HEK293 (cell line): ENCODE results near the gene KCNA1.
A peak's percentile ranks its signal among the peaks of the same experiment; 100 is the strongest.

Source experiments
- CTCF ChIA-PET: fragments of 350-600 bp; formaldehyde crosslinking; extraction: SDS; loops from one replicate; lab custom pipeline; 2021; ENCODE audit warnings: antibody characterized with exemption; lab: Yijun Ruan, JAX
- POLR2A ChIA-PET: fragments of 300-600 bp; formaldehyde crosslinking; extraction: SDS; loops from one replicate; lab custom pipeline; 2020; ENCODE audit warnings: antibody characterized with exemption, inconsistent platforms; lab: Yijun Ruan, JAX
- H3K27ac ChIP-seq: fragments of 200-500 bp; sonication (Bioruptor generic); 2 replicates; pipeline ENCODE4 v1.5.1; 2014; ENCODE audit warnings: low read depth, low read length, control low read depth, inconsistent platforms; ENCODE audit errors: extremely low read depth
- H3K36me3 ChIP-seq, 2 experiments: fragments of 200-500 bp in 1 of 2; sonication (Bioruptor generic) in 1 of 2; 1 replicate in 1 of 2; 2 replicates in 1 of 2; pipeline ENCODE4 v1.5.1; 2014 to 2017; ENCODE audit warnings: inconsistent platforms in 2 of 2, low read length in 2 of 2; ENCODE audit not compliant: control insufficient read depth in 2 of 2, insufficient read depth in 1 of 2
- H3K4me1 ChIP-seq: fragments of 200-500 bp; sonication (Bioruptor generic); 2 replicates; pipeline ENCODE4 v1.5.1; 2014; ENCODE audit warnings: mild to moderate bottlenecking, low read length, inconsistent platforms; ENCODE audit not compliant: control insufficient read depth, insufficient read depth
- H3K4me3 ChIP-seq: 2 replicates; pipeline ENCODE4 v1.5.1; 2011; ENCODE audit warnings: low read depth, mild to moderate bottlenecking, control low read depth, low read length, moderate library complexity
- H3K9me3 ChIP-seq: fragments of 200-500 bp; sonication (Bioruptor generic); 2 replicates; pipeline ENCODE4 v1.5.1; 2014; ENCODE audit warnings: low read depth, low read length, inconsistent platforms; ENCODE audit not compliant: control insufficient read depth, insufficient read depth
- CTCF ChIP-seq: fragments of 450-650 bp; formaldehyde crosslinking; IDR thresholded peaks from 2 replicates; pipeline ENCODE4 v1.5.1; 2016; ENCODE audit warnings: missing biosample characterization, missing genetic modification characterization
- KLF16 ChIP-seq: fragments of 450-650 bp; formaldehyde crosslinking; IDR thresholded peaks from 2 replicates; pipeline ENCODE4 v1.5.1; 2017; ENCODE audit warnings: missing biosample characterization, missing genetic modification characterization
- KLF8 ChIP-seq: fragments of 450-650 bp; formaldehyde crosslinking; IDR thresholded peaks from 2 replicates; pipeline ENCODE4 v1.5.1; 2016; ENCODE audit warnings: missing biosample characterization, missing genetic modification characterization
- MZF1 ChIP-seq: fragments of 450-650 bp; formaldehyde crosslinking; IDR thresholded peaks from 2 replicates; pipeline ENCODE4 v1.5.1; 2017; ENCODE audit warnings: missing biosample characterization, missing genetic modification characterization, borderline replicate concordance
- REST ChIP-seq: fragments of 450-650 bp; formaldehyde crosslinking; IDR thresholded peaks from 2 replicates; pipeline ENCODE4 v1.5.1; 2016; ENCODE audit warnings: missing biosample characterization, missing genetic modification characterization
- ZBTB48 ChIP-seq: fragments of 450-650 bp; formaldehyde crosslinking; IDR thresholded peaks from 2 replicates; pipeline ENCODE4 v1.5.1; 2016; ENCODE audit warnings: missing biosample characterization, missing genetic modification characterization
- ZNF16 ChIP-seq: fragments of 450-650 bp; formaldehyde crosslinking; IDR thresholded peaks from 2 replicates; pipeline ENCODE4 v1.5.1; 2016; ENCODE audit warnings: low read depth, missing biosample characterization, missing genetic modification characterization
- ZNF19 ChIP-seq: fragments of 450-650 bp; formaldehyde crosslinking; IDR thresholded peaks from 2 replicates; pipeline ENCODE4; 2016; ENCODE audit warnings: missing biosample characterization, missing genetic modification characterization, low read depth
- ZNF341 ChIP-seq: fragments of 450-650 bp; formaldehyde crosslinking; IDR thresholded peaks from 2 replicates; pipeline ENCODE4; 2016; ENCODE audit warnings: low read depth, missing biosample characterization, missing genetic modification characterization
- ZNF555 ChIP-seq: fragments of 450-650 bp; formaldehyde crosslinking; conservative IDR thresholded peaks from 2 replicates; pipeline ENCODE4 v1.5.1; 2017; ENCODE audit warnings: missing biosample characterization, mild to moderate bottlenecking, missing genetic modification characterization, inconsistent platforms
- ZNF654 ChIP-seq: fragments of 450-650 bp; formaldehyde crosslinking; IDR thresholded peaks from 2 replicates; pipeline ENCODE4 v1.5.1; 2016; ENCODE audit warnings: low read depth, missing biosample characterization, missing genetic modification characterization
- ZNF701 ChIP-seq: fragments of 450-650 bp; formaldehyde crosslinking; IDR thresholded peaks from 2 replicates; pipeline ENCODE4 v1.5.1; 2016; ENCODE audit warnings: missing biosample characterization, missing genetic modification characterization
- ZNF768 ChIP-seq: fragments of 450-650 bp; formaldehyde crosslinking; IDR thresholded peaks from 2 replicates; pipeline ENCODE4 v1.5.1; 2018; ENCODE audit warnings: missing biosample characterization, mild to moderate bottlenecking, missing genetic modification characterization
- ZSCAN16 ChIP-seq: fragments of 450-650 bp; formaldehyde crosslinking; IDR thresholded peaks from 2 replicates; pipeline ENCODE4 v1.5.1; 2016; ENCODE audit warnings: missing biosample characterization, missing genetic modification characterization
- TF ChIP-seq, protein P1 (sequence below): fragments of 450-650 bp; IDR thresholded peaks from 2 replicates; pipeline ENCODE4 v1.5.1; 2018; ENCODE audit warnings: missing biosample characterization, missing genetic modification characterization
- TF ChIP-seq, protein P2 (sequence below): fragments of 450-650 bp; formaldehyde crosslinking; IDR thresholded peaks from 2 replicates; pipeline ENCODE4 v1.5.1; 2017; ENCODE audit warnings: missing biosample characterization, missing genetic modification characterization

Gene KCNA1

GRCh38 chr12:4892418-4892817 lies 17.3 kb upstream of the KCNA1 start (continued):
- TF ChIP-seq ZSCAN16 (tag by site-specific recombination) = no peak
- no peak for TF ChIP-seq ZNF701 (tag by site-specific recombination)

- H3K36me3 ChIP-seq = no peaks in the 10 kb centered on the region
- H3K4me1 ChIP-seq = no peaks in the 10 kb centered on the region
- ChIA-PET CTCF (no interaction called here), POLR2A (no interaction called here)
- H3K9me3 ChIP-seq = no peaks in the 10 kb centered on the region
- H3K27ac ChIP-seq = no peak overlapping the region
- TF ChIP-seq REST (tag by site-specific recombination) (no peak), KLF16 (tag by site-specific recombination) (no peak), ZNF19 (tag by site-specific recombination) (no peak), ZBTB48 (tag by site-specific recombination) (no peak), KLF8 (tag by site-specific recombination) (no peak), MZF1 (tag by site-specific recombination) (no peak), ZNF768 (no peak), ZNF16 (tag by site-specific recombination) (no peak)
- TF ChIP-seq, protein P1, sequence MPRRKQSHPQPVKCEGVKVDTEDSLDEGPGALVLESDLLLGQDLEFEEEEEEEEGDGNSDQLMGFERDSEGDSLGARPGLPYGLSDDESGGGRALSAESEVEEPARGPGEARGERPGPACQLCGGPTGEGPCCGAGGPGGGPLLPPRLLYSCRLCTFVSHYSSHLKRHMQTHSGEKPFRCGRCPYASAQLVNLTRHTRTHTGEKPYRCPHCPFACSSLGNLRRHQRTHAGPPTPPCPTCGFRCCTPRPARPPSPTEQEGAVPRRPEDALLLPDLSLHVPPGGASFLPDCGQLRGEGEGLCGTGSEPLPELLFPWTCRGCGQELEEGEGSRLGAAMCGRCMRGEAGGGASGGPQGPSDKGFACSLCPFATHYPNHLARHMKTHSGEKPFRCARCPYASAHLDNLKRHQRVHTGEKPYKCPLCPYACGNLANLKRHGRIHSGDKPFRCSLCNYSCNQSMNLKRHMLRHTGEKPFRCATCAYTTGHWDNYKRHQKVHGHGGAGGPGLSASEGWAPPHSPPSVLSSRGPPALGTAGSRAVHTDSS (tag by site-specific recombination) = no peak
- TF ChIP-seq, protein P2, sequence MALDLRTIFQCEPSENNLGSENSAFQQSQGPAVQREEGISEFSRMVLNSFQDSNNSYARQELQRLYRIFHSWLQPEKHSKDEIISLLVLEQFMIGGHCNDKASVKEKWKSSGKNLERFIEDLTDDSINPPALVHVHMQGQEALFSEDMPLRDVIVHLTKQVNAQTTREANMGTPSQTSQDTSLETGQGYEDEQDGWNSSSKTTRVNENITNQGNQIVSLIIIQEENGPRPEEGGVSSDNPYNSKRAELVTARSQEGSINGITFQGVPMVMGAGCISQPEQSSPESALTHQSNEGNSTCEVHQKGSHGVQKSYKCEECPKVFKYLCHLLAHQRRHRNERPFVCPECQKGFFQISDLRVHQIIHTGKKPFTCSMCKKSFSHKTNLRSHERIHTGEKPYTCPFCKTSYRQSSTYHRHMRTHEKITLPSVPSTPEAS = no peak
- H3K4me3 ChIP-seq = no peak overlapping the region
Measured at GRCh38 chr12:4894019-4894418, 15.7 kb upstream of the KCNA1 start.

GRCh38 chr12:4899364-4899763 lies 10.3 kb upstream of the KCNA1 start:
- ChIA-PET POLR2A (no interaction called here), CTCF (interaction anchor here (0.7 to 2.9 kb wide), 2 partner anchors 41 to 105 kb away, joined by 4 to 12 read pairs; no protein-coding TSS in a partner anchor)
- H3K4me1 ChIP-seq = no peaks in the 10 kb centered on the region
- no peaks in the 10 kb centered on the region for H3K9me3 ChIP-seq
- H3K27ac ChIP-seq = no peak overlapping the region
- H3K4me3 ChIP-seq = no peak overlapping the region
- TF ChIP-seq CTCF (tag by site-specific recombination) (0 out of 2 replicates have a peak, but pooled peaks have one; percentile 8), ZNF341 (no peak), ZNF555 (no peak), ZNF654 (peak; percentile 34; the same call in 1 of the 2 replicates)
- H3K36me3 ChIP-seq = no peaks in the 10 kb centered on the region
